ENCODE data around the gene EP400.
A peak's percentile ranks its signal among the peaks of the same experiment; 100 is the strongest.
"Not testable (repeated sequence)": the region's sequence is repeated elsewhere in the genome, so short reads cannot be mapped to it uniquely, and the experiment has no call there.

Gene EP400

DNA sequence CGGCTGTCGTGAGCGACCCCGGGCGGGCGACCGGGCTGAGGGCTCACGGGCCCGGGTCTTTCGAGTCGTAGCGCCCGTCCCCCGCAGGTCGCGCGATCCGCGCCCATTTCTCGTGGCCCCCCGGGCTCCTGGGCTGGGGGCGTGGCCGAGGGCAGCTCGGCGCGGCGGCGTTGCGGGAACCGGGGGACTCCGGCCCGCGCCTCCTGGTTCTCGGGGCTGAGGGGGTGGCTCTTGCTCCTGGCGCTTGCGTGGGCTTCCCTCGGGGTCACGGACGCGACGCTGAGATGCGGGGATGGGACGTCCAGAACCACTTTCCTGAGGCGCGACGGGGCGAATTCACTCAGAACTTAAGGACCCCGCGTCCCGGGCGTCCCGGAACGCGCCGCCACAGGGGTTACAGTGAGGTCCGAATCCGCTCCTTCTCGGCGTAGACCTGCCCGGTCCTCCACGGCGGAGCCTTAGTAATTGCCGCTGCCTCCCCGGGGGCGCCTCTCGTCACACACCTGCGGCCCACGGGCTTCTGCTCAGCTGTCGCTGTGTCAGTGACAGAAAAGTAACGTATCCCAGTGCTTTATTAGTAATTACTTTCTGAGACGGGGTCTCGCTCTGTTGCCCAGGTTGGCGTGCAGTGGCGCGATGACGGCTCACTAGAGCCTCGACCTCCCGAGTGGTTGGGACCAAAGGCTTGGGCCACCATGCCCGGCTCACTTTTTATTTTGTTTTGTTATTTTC is 606 bp downstream of the EP400 start:
- Histone ChIP-seq H3K27ac (peak overlapping the region; percentile 67 to 90), H3K4me3 (peak overlapping the region; percentile 100)
- TF ChIP-seq, protein P1, sequence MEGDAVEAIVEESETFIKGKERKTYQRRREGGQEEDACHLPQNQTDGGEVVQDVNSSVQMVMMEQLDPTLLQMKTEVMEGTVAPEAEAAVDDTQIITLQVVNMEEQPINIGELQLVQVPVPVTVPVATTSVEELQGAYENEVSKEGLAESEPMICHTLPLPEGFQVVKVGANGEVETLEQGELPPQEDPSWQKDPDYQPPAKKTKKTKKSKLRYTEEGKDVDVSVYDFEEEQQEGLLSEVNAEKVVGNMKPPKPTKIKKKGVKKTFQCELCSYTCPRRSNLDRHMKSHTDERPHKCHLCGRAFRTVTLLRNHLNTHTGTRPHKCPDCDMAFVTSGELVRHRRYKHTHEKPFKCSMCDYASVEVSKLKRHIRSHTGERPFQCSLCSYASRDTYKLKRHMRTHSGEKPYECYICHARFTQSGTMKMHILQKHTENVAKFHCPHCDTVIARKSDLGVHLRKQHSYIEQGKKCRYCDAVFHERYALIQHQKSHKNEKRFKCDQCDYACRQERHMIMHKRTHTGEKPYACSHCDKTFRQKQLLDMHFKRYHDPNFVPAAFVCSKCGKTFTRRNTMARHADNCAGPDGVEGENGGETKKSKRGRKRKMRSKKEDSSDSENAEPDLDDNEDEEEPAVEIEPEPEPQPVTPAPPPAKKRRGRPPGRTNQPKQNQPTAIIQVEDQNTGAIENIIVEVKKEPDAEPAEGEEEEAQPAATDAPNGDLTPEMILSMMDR (IDR thresholded peaks at IDR 0.05), result no peak
- DNase-seq (ENCODE audit: low spot score), result no peak

DNA sequence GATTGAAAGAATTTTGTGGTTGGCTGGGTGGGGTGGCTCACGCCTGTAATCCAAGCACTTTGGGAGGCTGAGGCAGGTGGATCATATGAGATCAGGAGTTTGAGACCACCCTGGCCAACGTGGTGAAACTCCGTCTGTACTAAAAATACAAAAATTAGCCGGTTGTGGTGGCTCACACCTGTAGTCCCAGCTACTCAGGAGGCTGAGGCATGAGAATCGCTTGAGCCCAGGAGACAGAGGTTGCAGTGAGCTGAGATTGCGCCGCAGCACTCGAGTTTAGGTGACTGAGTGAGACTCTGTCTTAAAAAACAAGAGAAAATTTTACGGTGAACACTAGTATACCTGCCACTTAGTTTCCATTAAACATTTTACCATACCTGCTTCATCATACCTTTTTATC is 4.1 kb downstream of the EP400 start:
- H3K27ac ChIP-seq; DNase-seq (ENCODE audit: low spot score); H3K4me3 ChIP-seq: not testable (repeated sequence)

DNA sequence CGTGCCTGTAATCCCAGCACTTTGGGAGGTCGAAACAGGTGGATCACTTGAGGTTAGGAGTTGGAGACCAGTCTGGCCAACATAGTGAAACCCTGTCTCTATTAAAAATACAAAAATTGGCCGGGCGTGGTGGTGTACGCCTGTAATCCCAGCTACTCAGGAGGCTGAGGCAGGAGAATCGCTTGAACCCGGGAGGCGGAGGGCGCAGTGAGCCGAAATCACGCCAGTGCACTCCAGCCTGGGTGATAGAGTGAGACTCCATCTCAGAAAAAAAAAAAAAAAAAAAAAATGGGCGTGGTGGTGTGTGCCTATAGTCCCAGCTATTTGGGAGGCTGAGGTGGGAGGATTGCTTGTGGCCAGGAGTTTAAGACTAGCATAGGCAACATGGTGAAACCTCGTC is 4.7 kb downstream of the EP400 start:
- H3K4me3 ChIP-seq; H3K27ac ChIP-seq; DNase-seq (ENCODE audit: low spot score): not testable (repeated sequence)

DNA sequence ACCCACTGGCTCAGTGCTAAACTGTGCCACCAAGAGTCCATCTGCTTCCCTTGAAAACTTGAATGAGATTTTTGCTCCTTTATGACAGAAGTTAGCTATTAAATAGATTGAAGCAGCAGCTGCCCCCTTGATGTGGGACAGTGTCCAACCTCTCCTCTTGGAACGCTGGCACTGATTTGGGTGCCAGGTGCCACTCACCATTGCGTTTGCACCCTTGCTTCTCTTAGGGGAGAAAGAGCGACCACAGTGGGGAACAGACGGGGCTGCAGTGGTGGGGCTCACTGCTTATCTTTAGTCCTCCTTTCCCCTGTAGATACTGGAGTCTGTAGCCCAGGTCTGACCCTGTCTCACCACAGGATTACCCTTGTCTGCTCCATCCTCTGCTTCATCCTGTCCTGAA is 9.4 kb downstream of the EP400 start:
- Histone ChIP-seq H3K27ac (no peak overlapping the region), H3K4me3 (no peak overlapping the region)
- TF ChIP-seq, protein P1 (IDR thresholded peaks at IDR 0.05), result no peak
- DNase-seq (ENCODE audit: low spot score), result no peak

DNA sequence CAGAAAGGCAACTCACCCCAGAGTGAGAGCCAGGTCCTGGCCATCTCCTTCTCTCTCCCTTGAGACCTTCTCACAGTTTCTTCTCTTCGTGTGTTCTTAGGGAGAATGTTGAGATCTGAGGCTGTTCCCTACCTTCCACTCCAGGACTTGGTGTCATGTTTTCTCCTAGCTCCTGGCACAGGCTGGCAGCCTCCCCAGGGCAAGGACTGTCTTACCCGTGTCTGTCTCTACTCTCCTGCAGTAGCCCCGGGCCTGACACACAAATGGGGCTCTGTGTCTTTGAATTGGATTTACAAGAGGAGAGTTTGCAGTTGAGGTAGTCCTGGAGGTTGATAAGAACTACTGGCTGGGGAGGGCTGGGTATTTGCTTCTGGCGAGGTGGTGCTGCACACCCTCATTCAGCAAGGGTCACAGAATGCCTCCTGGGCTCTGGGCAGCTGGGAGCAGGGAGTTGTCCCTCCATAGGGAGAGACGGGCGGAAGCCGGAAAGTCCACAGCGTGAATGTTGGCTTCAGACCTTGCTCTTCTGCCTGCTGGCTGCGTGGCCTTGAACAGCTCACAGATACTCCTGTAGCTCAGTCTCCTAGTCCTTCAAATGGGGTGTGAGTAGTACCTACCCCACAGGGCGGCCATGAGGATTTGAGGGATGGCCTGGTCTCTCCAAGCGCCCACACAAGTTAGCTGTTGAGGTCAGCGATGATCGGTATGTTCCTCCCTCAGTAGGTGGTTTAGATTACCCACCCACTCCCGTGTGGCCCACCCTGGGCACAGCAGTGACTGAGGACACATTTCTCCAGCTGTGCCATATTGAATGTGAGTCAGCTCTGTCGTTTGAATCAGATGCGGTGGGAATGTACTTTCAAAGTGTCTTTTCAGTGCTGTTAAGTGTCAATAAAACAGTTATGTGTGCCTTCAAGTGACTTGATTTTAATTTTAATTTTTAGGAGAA is 10.2 kb downstream of the EP400 start:
- Histone ChIP-seq H3K4me3 (no peak overlapping the region), H3K27ac (no peak overlapping the region)
- no peak for DNase-seq (ENCODE audit: low spot score)
- TF ChIP-seq, protein P1 (IDR thresholded peaks at IDR 0.05), result no peak

DNA sequence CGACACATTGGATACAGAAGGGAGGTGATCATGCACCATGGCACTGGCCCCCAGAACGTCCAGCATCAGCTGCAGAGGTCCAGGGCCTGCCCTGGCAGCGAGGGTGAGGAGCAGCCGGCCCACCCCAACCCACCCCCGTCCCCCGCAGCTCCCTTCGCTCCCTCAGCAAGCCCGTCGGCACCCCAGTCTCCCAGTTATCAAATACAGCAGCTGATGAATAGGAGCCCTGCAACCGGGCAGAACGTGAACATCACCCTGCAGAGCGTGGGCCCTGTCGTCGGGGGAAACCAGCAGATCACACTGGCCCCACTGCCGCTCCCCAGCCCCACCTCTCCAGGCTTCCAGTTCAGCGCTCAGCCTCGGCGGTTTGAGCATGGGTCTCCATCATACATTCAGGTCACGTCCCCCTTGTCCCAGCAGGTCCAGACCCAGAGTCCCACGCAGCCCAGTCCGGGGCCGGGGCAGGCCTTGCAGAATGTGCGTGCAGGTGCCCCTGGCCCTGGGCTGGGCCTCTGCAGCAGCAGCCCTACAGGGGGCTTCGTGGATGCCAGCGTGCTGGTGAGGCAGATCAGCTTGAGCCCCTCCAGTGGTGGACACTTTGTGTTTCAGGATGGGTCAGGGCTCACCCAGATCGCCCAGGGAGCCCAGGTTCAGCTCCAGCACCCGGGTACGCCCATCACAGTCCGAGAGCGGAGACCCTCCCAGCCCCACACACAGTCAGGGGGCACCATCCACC is 11.0 kb downstream of the EP400 start:
- H3K4me3 ChIP-seq; H3K27ac ChIP-seq; DNase-seq (ENCODE audit: low spot score): not testable (repeated sequence)

DNA sequence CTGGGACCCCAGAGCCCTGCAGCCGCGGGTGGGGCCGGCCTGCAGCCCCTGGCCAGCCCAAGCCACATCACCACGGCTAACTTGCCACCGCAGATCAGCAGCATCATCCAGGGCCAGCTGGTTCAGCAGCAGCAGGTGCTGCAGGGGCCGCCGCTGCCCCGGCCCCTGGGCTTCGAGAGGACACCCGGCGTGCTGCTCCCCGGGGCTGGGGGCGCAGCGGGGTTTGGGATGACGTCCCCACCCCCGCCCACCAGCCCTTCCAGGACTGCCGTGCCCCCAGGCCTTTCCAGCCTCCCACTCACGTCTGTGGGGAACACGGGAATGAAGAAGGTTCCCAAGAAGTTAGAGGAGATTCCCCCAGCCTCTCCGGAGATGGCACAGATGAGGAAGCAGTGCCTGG is 11.6 kb downstream of the EP400 start:
- not testable (repeated sequence) for H3K27ac ChIP-seq; H3K4me3 ChIP-seq; DNase-seq (ENCODE audit: low spot score)

DNA sequence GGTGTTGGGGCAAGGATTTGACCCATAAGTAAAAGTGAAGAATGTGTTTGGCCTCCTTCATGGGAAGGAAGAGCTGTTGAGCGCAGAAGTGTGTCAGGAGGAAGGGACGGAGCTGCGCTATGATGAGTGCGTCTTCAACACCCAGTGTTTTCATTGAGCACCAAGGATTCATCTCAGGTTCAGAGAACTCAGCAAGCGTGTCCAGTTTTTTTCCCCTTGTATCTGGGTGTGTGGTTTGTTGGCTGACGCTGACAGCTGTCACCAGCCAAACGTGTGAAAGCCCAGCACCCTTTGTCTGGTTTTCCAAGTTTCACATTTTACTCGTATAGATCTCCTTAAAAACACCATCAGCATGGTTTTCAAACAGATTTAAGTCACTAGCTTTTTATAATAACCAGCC is 12.3 kb downstream of the EP400 start:
- TF ChIP-seq, protein P1 (IDR thresholded peaks at IDR 0.05), result no peak
- H3K27ac ChIP-seq, result no peak overlapping the region
- DNase-seq (ENCODE audit: low spot score), result no peak
- H3K4me3 ChIP-seq, result no peak overlapping the region
